ENCODE measurements around the gene LAMA5. TPM values are rescaled to one million over a fixed set of nuclear protein-coding genes. Genes with fewer than 3 reads are reported as not detected.

The LAMA5 gene
- total and polyA plus RNA-seq, 2 of the 8 experiments (the other 6 are each of a cell fraction or from before 2014, with no cell fraction given) = 34.4 to 225 TPM

DNA sequence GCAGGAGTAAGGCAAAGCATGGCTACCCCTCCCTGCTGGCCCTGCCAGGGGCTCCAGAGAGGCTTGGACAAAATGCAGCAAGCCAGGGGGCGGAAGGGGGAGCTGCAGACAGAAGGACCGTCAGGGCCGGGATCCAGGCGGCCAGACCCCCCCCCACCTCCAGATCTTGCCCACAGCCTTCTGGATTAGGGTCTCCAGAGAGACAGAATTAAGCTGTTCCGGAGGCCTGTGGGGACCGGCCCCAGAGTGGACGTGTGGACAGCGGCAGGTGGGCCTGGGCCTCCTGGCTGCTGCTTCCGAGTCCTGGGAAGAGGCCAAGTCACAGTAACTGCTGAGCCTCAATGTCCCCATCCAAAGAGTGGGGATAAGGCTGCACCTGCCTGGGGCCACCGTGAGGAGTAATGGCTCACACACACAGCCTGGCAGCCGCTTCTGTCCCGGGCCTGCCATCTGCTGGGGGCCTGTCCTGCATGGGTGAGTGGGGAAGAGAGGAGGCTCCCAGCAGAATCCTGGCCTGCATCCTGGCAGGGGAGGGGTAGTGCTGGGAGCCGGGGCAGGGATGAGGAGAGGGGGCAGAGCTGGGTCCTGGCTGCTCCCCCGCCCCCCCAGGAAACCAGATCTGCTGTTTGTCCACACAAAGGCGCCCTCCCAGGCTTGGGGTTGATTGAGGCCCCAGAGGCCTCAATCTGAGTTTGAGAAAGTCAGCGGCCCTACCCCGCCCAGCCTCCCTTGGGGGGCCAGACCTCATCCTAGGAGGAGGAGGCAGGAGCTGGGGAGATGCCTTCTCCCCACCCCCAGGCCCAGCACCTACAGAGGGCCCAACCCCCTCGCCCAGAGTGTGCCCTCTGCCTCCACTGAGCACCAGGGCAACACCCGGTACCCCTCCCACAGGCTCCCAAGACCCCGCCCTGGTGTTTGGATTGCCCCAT lies 3.9 kb downstream of the LAMA5 start:
- Histone ChIP-seq H3K4me1 (replicated peaks in 1 of 4; ENCODE audit: control insufficient read depth in 3 of 4, insufficient read depth in 4 of 4, low read length in 3 of 4) (peaks cover 10 to 75% (median 66%) of the 10 kb centered on the region in 4 experiments), H4K5ac (ENCODE audit: insufficient read length, low read depth, low read length) (peak overlapping the region; percentile 29), H3K18ac (ENCODE audit: extremely low read depth, low read length) (peak overlapping the region; percentile 99), H3K79me1 (ENCODE audit: low read depth, low read length) (peaks cover 15% of the 10 kb centered on the region), H2AK5ac (ENCODE audit: low read depth, low read length) (peak overlapping the region; percentile 93), H3K9me3 (ENCODE audit: insufficient read depth in 2 of 2, low read depth in 1 of 2, low read length in 1 of 2) (no peaks in the 10 kb centered on the region), H3K4me2 (ENCODE audit: insufficient read depth in 1 of 2, low read depth in 2 of 2, low read length in 2 of 2) (peak overlapping the region; percentile 3 to 84; a peak in 2 of 4 replicates), H3K27me3 (replicated peaks in 1 of 4; ENCODE audit: control insufficient read depth in 3 of 4, extremely low read depth in 1 of 4, insufficient read depth in 3 of 4, low read length in 3 of 4) (no peaks in the 10 kb centered on the region), H2BK120ac (replicated peaks; ENCODE audit: low read depth, low read length) (peak overlapping the region; percentile 81), H3K36me3 (ENCODE audit: control insufficient read depth in 2 of 4, insufficient read depth in 4 of 4, low read length in 3 of 4) (peaks cover 0 to 19% (median 2%) of the 10 kb centered on the region in 4 experiments; a peak in 3 of 8 replicates), H2BK20ac (ENCODE audit: low read length) (peak overlapping the region; percentile 86; the same call in 1 of the 2 replicates), H3K56ac (replicated peaks; ENCODE audit: insufficient read length, low read depth, low read length) (no peak overlapping the region), H2AFZ (ENCODE audit: low read length) (no peak overlapping the region), H3K23me2 (ENCODE audit: low read depth, low read length) (peaks cover 11% of the 10 kb centered on the region), H3K4ac (replicated peaks; ENCODE audit: insufficient read length, low read depth, low read length) (no peak overlapping the region), H4K8ac (ENCODE audit: extremely low read depth, insufficient read depth, low read length) (peak overlapping the region; percentile 94), H2BK15ac (ENCODE audit: low read length) (peak overlapping the region; percentile 97), H4K20me1 (replicated peaks in 1 of 2; ENCODE audit: control insufficient read depth in 1 of 2, insufficient read depth in 2 of 2, low read length in 2 of 2) (peaks cover 7 to 15% of the 10 kb centered on the region in 2 experiments), H3K9ac (replicated peaks in 1 of 4; ENCODE audit: extremely low read depth in 1 of 4, low read depth in 3 of 4, low read length in 3 of 4) (peak overlapping the region in 1 of 4 experiments; percentile 14; a peak in 3 of 7 replicates), H3K4me3 (ENCODE audit: extremely low read depth in 1 of 4, insufficient read depth in 2 of 4, low read depth in 3 of 4, low read length in 4 of 4) (no peak overlapping the region), H3K14ac (ENCODE audit: insufficient read length) (no peak overlapping the region), H3K27ac (ENCODE audit: low read depth, low read length) (peak overlapping the region; percentile 92), H2BK12ac (ENCODE audit: low read depth, low read length) (peak overlapping the region; percentile 100), H3K79me2 (ENCODE audit: control insufficient read depth in 1 of 2, insufficient read depth in 2 of 2, low read length in 2 of 2) (peaks cover 13 to 66% of the 10 kb centered on the region in 2 experiments; a peak in 3 of 4 replicates), H3K23ac (ENCODE audit: insufficient read length) (no peak overlapping the region), H4K91ac (replicated peaks; ENCODE audit: insufficient read length, low read length) (peak overlapping the region; percentile 96), H2BK5ac (ENCODE audit: low read depth, low read length) (peak overlapping the region; percentile 99)
- DNase-seq (ENCODE audit: low read depth in 1 of 2, low spot score in 2 of 2) = peak in 1 of 2 experiments; percentile 62
- CTCF ChIA-PET (ENCODE audit: partially characterized antibody) = interaction anchor here (0.6 to 10.9 kb wide), 11 partner anchors 13 to 1013 kb away, joined by 3 to 212 read pairs (median 5); partner anchors contain the start of gene RPS21
- POLR2A ChIA-PET (ENCODE audit: partially characterized antibody) = interaction anchor here (0.6 to 12.6 kb wide), 13 partner anchors 8 to 59 kb away, joined by 3 to 213 read pairs (median 14); partner anchors contain the start of genes ADRM1 and RPS21
- no peak for FAIRE-seq
- 72% methylated on average over 18 of the region's 20 CpGs; no CpG with 5 or more reads in 1 of the 2 experiments for WGBS, 2 experiments (ENCODE audit: extremely low coverage in 1 of 2, insufficient coverage in 1 of 2, insufficient read length in 1 of 2, insufficient replicate concordance in 2 of 2, low coverage in 1 of 2, low lambda C conversion rate in 2 of 2, missing lambda C conversion rate in 1 of 2)
- no peak for TF ChIP-seq JUND (IDR thresholded peaks at IDR 0.05; ENCODE audit: low read length)
- TF ChIP-seq, protein P1, sequence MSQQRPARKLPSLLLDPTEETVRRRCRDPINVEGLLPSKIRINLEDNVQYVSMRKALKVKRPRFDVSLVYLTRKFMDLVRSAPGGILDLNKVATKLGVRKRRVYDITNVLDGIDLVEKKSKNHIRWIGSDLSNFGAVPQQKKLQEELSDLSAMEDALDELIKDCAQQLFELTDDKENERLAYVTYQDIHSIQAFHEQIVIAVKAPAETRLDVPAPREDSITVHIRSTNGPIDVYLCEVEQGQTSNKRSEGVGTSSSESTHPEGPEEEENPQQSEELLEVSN (IDR thresholded peaks at IDR 0.05) = no peak
- TF ChIP-seq MAFK (IDR thresholded peaks at IDR 0.05; ENCODE audit: low read depth, low read length) = no peak
- TF ChIP-seq, protein P2, sequence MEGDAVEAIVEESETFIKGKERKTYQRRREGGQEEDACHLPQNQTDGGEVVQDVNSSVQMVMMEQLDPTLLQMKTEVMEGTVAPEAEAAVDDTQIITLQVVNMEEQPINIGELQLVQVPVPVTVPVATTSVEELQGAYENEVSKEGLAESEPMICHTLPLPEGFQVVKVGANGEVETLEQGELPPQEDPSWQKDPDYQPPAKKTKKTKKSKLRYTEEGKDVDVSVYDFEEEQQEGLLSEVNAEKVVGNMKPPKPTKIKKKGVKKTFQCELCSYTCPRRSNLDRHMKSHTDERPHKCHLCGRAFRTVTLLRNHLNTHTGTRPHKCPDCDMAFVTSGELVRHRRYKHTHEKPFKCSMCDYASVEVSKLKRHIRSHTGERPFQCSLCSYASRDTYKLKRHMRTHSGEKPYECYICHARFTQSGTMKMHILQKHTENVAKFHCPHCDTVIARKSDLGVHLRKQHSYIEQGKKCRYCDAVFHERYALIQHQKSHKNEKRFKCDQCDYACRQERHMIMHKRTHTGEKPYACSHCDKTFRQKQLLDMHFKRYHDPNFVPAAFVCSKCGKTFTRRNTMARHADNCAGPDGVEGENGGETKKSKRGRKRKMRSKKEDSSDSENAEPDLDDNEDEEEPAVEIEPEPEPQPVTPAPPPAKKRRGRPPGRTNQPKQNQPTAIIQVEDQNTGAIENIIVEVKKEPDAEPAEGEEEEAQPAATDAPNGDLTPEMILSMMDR (IDR thresholded peaks at IDR 0.05; ENCODE audit: control extremely low read depth in 1 of 3, insufficient read depth in 1 of 3, low read depth in 1 of 3, low read length in 3 of 3) = peak in 2 of 3 experiments; percentile 3 to 11; a peak in 2 of 4 replicates
- no peak for TF ChIP-seq SP4 (IDR thresholded peaks at IDR 0.05; ENCODE audit: low read length)
- TF ChIP-seq NANOG (IDR thresholded peaks at IDR 0.05; ENCODE audit: insufficient read depth, low read depth, low read length, poor library complexity, severe bottlenecking) = no peak
- TF ChIP-seq FOSL1 (IDR thresholded peaks at IDR 0.05; ENCODE audit: insufficient read depth, low read depth, low read length) = no peak

Measured in H1 (cell line).